OCI-LY3 (cell line): ENCODE measurements around the gene PXYLP1.

Source experiments
- H2AFZ ChIP-seq: fragments of 200-600, 300-600 bp; shearing (Covaris generic); 2 replicates; pipeline ENCODE4 v1.6.0; 2014; ENCODE audit warnings: antibody characterized with exemption, low read depth, low read length
- H3K27ac ChIP-seq: fragments of 200-600, 300-600 bp; sonication (generic); 2 replicates; pipeline ENCODE4 v1.5.1; 2014; ENCODE audit warnings: mild to moderate bottlenecking, low read length, moderate library complexity, mixed read lengths
- H3K27me3 ChIP-seq: fragments of 200-600, 300-600 bp; sonication (generic); 2 replicates; pipeline ENCODE4 v1.6.1; 2014; ENCODE audit warnings: low read depth, low read length, mixed read lengths
- H3K36me3 ChIP-seq: fragments of 200-600, 300-600 bp; sonication (generic); replicated peaks from 2 replicates; pipeline ENCODE3; 2014; ENCODE audit warnings: low read depth, low read length, mixed read lengths
- H3K4me1 ChIP-seq: fragments of 300-600, 200-600 bp; sonication (generic); 2 replicates; pipeline ENCODE4 v1.6.1; 2014; ENCODE audit warnings: low read length, mixed read lengths
- H3K4me2 ChIP-seq: fragments of 200-600, 300-600 bp; sonication (generic); 2 replicates; pipeline ENCODE4 v1.6.1; 2014; ENCODE audit warnings: low read length, mixed read lengths
- H3K4me3 ChIP-seq: fragments of 300-600, 200-600 bp; sonication (generic); 2 replicates; pipeline ENCODE4 v1.5.1; 2014; ENCODE audit warnings: antibody characterized with exemption, mild to moderate bottlenecking, low read length, moderate library complexity
- H3K79me2 ChIP-seq: fragments of 300-600, 200-600 bp; shearing (Covaris generic); 2 replicates; pipeline ENCODE4 v1.6.1; 2014; ENCODE audit warnings: mild to moderate bottlenecking, low read length, mixed read lengths
- H3K9ac ChIP-seq: fragments of 300-600, 200-600 bp; shearing (Covaris generic); 2 replicates; pipeline ENCODE4 v1.6.0; 2014; ENCODE audit warnings: mild to moderate bottlenecking, low read length, moderate library complexity
- H3K9me3 ChIP-seq: fragments of 200-600, 300-600 bp; shearing (Covaris generic); 2 replicates; pipeline ENCODE4 v1.6.1; 2014; ENCODE audit warnings: low read length, mixed read lengths; ENCODE audit not compliant: insufficient read depth
- H4K20me1 ChIP-seq: fragments of 200-600, 300-600 bp; sonication (generic); 2 replicates; pipeline ENCODE4 v1.6.1; 2016; ENCODE audit warnings: low read length, mixed read lengths; ENCODE audit not compliant: insufficient read depth
- CTCF ChIP-seq: fragments of 200-600, 300-600 bp; sonication (generic); IDR thresholded peaks from 2 replicates; pipeline ENCODE4 v1.5.1; 2014; ENCODE audit warnings: antibody characterized with exemption, low read length, low read depth
- EZH2phosphoT487 ChIP-seq: fragments of 200-600 bp; shearing (Covaris generic); IDR thresholded peaks from 2 replicates; pipeline ENCODE4 v1.6.1; 2018; ENCODE audit warnings: antibody characterized with exemption, mixed run types, low read depth

PXYLP1 gene

GRCh38 chr3:141236361-141236760, 4.7 kb downstream of the PXYLP1 start:
- Histone ChIP-seq H3K27ac (no peak overlapping the region), H3K4me1 (peaks cover 6% of the 10 kb centered on the region)

GRCh38 chr3:141237701-141238521, 6.3 kb downstream of the PXYLP1 start:
- no peaks in the 10 kb centered on the region for H4K20me1 ChIP-seq
- H2AFZ ChIP-seq = no peak overlapping the region
- no peaks in the 10 kb centered on the region for H3K79me2 ChIP-seq
- H3K36me3 ChIP-seq = no peaks in the 10 kb centered on the region
- no peaks in the 10 kb centered on the region for H3K4me1 ChIP-seq
- no peak overlapping the region for H3K27ac ChIP-seq
- H3K27me3 ChIP-seq = no peaks in the 10 kb centered on the region
- no peaks in the 10 kb centered on the region for H3K9me3 ChIP-seq
- no peak overlapping the region for H3K4me2 ChIP-seq
- no peak overlapping the region for H3K4me3 ChIP-seq
- H3K9ac ChIP-seq = no peak overlapping the region
- TF ChIP-seq EZH2phosphoT487 (no peak), CTCF (no peak)

More at GRCh38 chr3:141236361-141236760, 4.7 kb downstream of the PXYLP1 start:
- H3K27me3 ChIP-seq = no peaks in the 10 kb centered on the region
- no peak overlapping the region for H3K4me3 ChIP-seq
- H3K9ac ChIP-seq = no peak overlapping the region
- no peak overlapping the region for H2AFZ ChIP-seq
- no peak overlapping the region for H3K4me2 ChIP-seq
- no peaks in the 10 kb centered on the region for H3K9me3 ChIP-seq
- H3K36me3 ChIP-seq = no peaks in the 10 kb centered on the region
- no peaks in the 10 kb centered on the region; the same call in 1 of the 2 replicates for H3K79me2 ChIP-seq
- TF ChIP-seq CTCF (no peak), EZH2phosphoT487 (no peak)
- no peaks in the 10 kb centered on the region for H4K20me1 ChIP-seq

- Histone ChIP-seq H3K27me3 (no peaks in the 10 kb centered on the region), H3K36me3 (no peaks in the 10 kb centered on the region), H3K27ac (no peak overlapping the region), H2AFZ (no peak overlapping the region), H3K9me3 (no peaks in the 10 kb centered on the region), H3K4me2 (no peak overlapping the region), H4K20me1 (no peaks in the 10 kb centered on the region), H3K9ac (no peak overlapping the region), H3K4me3 (no peak overlapping the region), H3K4me1 (no peaks in the 10 kb centered on the region), H3K79me2 (no peaks in the 10 kb centered on the region)
- TF ChIP-seq CTCF (no peak), EZH2phosphoT487 (no peak)
These were observed 8.1 kb downstream of the PXYLP1 start for GRCh38 chr3:141239511-141240281.

- Histone ChIP-seq H3K4me1 (no peaks in the 10 kb centered on the region), H3K9me3 (no peaks in the 10 kb centered on the region), H3K27ac (no peak overlapping the region), H3K4me3 (no peak overlapping the region), H3K27me3 (no peaks in the 10 kb centered on the region), H4K20me1 (no peaks in the 10 kb centered on the region), H3K9ac (no peak overlapping the region), H2AFZ (no peak overlapping the region), H3K36me3 (no peaks in the 10 kb centered on the region), H3K4me2 (no peak overlapping the region), H3K79me2 (no peaks in the 10 kb centered on the region)
- TF ChIP-seq CTCF (no peak), EZH2phosphoT487 (no peak)
These were observed 8.7 kb downstream of the PXYLP1 start for GRCh38 chr3:141240286-141240685.
